Measurements from ENCODE around the gene IGFN1.

IGFN1 gene

DNA sequence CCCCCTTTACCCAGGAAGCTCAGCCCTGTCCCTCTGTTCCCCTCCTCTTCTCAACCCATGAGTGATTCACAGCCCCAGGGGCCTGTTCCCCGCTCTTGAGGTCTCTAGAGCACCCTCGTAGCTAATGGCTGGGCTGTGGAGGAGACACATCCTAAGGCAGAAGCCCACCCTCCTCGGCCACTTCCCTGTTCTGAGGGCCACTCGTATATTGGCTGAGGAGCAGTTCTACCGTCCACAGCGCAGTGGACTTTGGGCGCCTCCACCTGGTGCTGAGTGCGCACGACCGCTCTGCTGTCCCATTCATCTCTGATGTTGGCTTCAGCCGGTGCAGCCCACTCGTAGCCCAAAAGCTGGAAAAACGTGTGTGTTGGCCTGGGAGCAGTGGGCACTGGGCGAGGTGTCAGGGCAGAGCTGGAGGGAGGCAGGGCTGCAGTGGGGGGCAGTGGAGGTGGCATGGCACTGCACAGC is 68.2 kb downstream of the IGFN1 start:
- no peak for DNase-seq (ENCODE audit: low read depth)
- no peak overlapping the region for H3K4me3 ChIP-seq (ENCODE audit: low read depth, low read length)
- TF ChIP-seq, protein P1, sequence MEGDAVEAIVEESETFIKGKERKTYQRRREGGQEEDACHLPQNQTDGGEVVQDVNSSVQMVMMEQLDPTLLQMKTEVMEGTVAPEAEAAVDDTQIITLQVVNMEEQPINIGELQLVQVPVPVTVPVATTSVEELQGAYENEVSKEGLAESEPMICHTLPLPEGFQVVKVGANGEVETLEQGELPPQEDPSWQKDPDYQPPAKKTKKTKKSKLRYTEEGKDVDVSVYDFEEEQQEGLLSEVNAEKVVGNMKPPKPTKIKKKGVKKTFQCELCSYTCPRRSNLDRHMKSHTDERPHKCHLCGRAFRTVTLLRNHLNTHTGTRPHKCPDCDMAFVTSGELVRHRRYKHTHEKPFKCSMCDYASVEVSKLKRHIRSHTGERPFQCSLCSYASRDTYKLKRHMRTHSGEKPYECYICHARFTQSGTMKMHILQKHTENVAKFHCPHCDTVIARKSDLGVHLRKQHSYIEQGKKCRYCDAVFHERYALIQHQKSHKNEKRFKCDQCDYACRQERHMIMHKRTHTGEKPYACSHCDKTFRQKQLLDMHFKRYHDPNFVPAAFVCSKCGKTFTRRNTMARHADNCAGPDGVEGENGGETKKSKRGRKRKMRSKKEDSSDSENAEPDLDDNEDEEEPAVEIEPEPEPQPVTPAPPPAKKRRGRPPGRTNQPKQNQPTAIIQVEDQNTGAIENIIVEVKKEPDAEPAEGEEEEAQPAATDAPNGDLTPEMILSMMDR (IDR thresholded peaks at IDR 0.05; ENCODE audit: control insufficient read depth, extremely low read depth, insufficient read depth): no peak

DNA sequence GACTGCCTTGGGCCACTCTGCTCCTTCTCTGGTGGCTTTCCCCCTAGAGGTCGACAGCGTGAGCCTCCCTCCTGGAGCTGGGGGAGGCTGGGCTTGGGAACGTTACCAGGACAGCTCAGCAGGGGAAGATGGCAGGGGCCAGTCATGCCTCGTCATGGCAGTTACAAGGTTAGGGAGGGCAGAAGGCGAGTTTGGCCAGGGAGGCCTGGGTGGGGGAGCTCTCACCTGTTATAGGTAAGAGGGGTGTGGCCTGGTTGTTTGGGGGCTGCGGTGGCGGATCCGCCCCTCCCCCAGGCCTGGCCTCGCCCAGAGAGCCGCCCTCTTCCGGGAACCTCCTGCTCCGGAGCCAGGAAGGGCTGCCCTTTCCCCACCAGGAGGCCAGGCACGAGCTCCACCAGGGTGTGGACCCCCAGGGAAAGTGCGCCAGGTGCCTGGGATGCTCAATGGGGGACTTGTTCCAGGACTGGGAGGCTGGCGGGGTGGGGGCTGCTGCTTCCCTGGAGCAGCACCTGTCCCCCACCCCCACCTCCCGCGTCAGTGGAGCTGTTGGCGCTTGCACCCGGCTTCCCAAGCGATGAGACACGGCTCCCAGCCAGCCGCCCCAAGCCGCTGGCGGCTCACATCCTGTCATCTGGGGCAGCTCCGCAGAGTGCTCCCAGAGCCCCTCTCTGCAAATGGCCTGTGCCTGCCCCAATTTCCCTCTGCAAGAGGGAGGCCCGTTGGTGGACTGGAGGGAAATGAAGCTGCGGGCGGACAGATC is 69.0 kb downstream of the IGFN1 start:
- no peak overlapping the region for H3K4me3 ChIP-seq (ENCODE audit: low read depth, low read length)
- TF ChIP-seq, protein P1 (IDR thresholded peaks at IDR 0.05; ENCODE audit: control insufficient read depth, extremely low read depth, insufficient read depth): no peak
- no peak for DNase-seq (ENCODE audit: low read depth)

DNA sequence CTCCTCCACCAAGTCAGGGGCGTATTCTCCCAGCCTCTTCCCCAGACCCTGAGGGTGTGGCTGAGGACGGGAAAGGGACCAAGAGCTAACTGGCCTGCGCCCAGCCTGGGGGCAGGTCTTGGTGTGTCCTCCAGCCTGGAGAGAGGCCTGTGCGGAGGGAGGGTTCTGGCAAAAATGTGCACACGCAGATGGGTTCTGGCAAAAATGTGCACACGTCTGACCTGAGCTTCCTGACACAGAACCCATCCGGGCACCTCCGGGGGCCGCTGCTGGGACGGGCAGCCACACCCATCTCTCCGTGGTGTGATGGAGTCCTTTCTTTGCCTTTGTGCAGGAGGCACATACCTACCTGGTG is 69.6 kb downstream of the IGFN1 start:
- TF ChIP-seq, protein P1 (IDR thresholded peaks at IDR 0.05; ENCODE audit: control insufficient read depth, extremely low read depth, insufficient read depth): no peak
- no peak for DNase-seq (ENCODE audit: low read depth)
- H3K4me3 ChIP-seq (ENCODE audit: low read depth, low read length): no peak overlapping the region

DNA sequence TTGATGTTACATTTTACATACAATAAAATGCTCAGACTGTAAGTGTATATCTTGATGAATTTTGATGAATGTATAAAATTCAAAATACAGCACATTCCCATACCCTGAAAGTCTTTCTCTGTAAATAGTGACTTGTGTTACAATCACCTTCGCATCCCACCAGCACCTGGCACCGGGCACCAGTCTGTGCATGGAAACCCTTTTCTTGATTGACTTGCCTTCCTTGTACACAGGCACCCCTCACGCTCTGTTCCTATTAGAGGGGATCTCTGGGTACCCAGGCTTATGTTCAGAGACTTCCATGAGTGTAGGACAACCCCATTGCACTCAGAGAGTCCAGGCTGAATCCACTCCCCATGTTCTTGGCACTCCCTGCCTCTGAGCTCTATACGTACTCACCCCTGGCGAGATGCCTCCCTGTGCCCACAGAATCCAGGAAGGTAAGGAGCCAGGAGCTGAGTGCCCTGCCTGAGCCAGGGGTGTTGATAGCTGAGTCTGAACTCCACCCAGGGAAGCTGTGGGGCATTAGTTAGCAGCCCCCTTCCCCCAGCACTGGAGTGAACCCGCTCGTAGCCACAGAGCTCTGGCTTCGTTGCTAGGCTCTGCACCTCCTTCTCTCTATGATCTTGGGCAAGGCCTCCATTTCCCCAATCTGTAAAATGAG is 70.2 kb downstream of the IGFN1 start:
- H3K4me3 ChIP-seq (ENCODE audit: low read depth, low read length): no peak overlapping the region
- TF ChIP-seq, protein P1 (IDR thresholded peaks at IDR 0.05; ENCODE audit: control insufficient read depth, extremely low read depth, insufficient read depth): no peak
- no peak for DNase-seq (ENCODE audit: low read depth)

DNA sequence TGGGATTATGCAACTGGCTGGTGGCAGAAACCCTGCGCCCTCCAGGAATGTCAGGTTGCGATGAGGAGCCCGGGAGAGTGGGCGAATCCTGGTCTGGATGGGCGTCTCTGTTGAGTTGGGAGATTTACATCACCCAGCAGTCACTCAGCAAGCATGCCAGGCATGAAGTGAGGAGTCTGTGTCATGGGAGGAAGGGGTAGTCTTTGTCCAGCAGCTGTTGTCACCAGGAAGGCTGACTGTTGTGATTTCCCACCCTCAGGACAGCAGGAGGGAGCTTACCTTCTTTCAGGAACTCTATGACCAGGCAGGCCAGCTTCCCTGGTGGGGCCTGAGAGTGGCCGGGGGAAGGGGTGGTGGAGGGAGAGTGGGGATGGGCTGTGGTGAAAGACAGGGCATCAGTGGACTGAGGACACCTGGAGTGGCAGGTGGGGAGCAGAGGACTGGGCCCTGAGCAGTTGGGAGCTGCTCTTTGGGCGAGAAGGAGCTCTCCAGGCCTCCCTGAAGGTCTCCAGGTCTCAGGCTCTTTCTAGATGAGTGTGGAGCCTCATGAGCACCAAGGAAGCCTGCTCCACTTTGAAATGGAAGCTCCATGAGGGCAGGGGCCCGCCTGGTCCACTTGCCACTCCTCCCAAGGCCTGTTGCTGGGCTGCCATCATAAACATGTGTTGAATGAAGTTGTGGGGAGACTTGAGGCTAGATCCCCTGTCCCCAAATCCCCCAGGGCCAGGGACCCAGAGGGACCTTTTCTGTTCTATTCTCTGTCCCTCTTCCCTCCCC is 71.3 kb downstream of the IGFN1 start:
- DNase-seq (ENCODE audit: low read depth): no peak
- TF ChIP-seq, protein P1 (IDR thresholded peaks at IDR 0.05; ENCODE audit: control insufficient read depth, extremely low read depth, insufficient read depth): no peak
- no peak overlapping the region for H3K4me3 ChIP-seq (ENCODE audit: low read depth, low read length)

DNA sequence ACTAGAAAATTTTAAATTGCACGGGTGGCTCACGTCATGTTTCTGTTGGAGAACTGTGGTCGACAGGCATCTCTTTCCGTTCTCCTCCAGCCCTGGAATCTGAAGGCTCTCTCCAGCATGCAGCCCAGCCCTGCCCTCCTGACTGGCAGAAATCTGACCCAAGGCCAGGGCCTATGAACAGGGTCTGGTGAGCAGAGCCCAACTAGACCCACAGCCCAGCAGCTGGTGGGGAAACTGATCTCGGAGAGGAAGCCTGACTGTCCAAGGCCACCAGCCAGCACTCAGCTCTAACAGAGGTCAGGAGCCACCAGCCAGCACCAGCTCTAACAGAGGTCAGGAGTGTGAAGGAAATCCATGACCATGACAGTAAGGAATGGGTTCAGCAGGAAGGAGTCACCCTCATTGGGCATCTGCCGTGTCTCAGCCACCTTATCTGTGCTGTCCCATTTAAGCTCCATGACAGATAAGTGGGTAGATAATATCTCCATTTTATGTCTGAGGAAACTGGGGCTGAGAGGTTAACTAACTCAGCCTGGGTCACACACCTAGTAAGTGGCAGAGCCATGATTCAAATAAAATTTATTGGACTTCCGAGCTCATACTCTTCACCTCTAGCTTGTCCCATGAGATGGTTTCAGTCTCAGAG is 72.5 kb downstream of the IGFN1 start:
- no peak overlapping the region for H3K4me3 ChIP-seq (ENCODE audit: low read depth, low read length)
- TF ChIP-seq, protein P1 (IDR thresholded peaks at IDR 0.05; ENCODE audit: control insufficient read depth, extremely low read depth, insufficient read depth): no peak
- no peak for DNase-seq (ENCODE audit: low read depth)

Measured in LNCaP clone FGC (cell line).